HG03378 (cell line): ENCODE data around the gene FARS2.

Source experiments
- ATAC-seq: cut with Tn5 transposase; IDR thresholded peaks from one replicate; pipeline ENCODE4 v1.9.1; 2021; ENCODE audit warnings: mild to moderate bottlenecking, moderate library complexity; ENCODE audit not compliant: unreplicated experiment

Gene FARS2

DNA sequence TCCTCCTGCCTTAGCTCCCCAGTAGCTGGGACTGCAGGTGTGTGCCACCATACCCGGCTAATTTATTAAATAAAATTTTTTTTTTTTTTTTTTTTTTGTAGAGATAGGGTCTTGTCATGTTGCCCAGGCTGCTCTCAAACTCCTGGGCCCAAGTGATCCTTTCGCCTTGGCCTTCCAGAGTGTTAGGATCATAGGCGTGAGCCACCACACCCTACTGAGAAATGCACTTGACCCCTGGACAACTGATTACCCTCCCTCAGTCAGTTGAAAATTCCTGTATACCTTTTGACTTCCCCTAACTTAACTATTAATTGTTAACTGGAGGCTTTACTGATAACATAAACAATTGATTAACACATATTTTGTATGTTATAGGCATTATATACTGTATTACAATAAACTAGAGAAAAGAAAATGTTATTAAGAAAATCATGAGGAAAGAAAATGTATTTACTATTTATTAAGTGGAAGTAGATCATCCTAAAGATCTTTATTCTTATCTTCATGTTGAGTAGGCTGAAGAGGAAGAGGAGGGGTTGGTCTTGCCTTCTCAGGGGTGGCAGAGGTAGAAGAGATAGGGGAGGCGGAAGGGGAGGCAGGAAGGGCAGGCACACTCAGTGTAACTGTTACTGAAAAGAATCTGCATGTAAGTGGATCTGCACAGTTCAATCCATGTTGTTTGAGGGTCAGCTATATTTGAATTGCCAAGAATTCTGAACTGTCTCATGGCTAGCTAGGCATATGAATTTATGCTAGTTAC lies 104.3 kb downstream of the FARS2 start:
- ATAC-seq, result no peak

DNA sequence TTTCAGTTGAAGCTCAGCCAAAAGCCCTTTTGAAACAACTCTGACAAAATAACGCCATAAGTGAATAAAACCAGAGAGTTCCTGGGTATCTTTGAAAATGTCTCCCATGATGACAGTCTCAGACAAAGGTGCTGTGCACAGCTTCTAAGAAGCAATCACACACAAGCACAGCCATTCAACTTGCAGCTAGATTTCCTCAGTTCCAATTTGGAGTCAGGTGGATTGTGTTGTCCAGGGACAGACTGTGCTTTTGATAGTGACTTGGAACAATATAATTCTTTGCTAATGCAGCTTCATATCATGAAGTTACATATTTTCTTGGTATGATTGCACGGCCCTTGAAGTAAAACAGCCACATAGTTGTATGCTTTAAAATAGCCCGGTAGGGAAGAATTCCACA lies 105.6 kb downstream of the FARS2 start:
- ATAC-seq, result no peak

DNA sequence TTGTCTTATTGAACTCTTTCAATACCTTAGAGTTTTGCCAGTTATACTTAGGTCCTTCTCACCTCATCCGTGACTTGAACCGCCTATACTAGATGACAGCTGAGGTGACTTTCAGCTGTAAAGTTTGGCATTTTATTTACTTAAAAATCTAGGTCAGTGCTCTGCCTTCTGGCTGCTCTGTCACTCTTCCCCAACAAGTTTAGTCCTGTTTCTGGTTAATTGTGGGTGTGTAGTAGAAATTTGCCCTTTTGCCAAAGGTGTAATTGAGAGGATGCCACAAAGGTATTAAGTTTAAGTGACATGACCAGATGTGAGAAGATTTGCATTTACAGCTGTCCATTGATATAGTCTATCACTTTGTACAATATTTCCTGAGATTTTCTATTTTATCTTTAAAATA lies 106.2 kb downstream of the FARS2 start:
- no peak for ATAC-seq

DNA sequence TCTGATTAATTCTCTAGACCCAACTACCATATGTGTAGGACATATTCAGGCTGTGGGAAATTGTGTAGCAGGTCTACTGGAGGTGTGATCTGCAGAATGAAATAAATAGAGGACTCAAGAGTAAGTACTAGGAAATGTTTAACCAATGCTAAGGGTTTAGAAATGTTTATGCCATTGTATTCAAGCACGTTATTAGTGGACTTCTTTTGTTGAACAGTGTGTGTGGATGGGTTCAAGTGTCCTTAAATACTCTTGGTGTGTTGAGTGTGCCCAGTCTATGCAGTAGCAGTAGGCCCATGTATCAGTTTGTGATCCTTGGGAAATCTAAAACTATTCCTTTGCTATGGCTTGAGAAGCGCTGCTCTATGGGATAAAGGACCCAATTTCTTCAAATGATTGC lies 112.1 kb downstream of the FARS2 start:
- no peak for ATAC-seq

DNA sequence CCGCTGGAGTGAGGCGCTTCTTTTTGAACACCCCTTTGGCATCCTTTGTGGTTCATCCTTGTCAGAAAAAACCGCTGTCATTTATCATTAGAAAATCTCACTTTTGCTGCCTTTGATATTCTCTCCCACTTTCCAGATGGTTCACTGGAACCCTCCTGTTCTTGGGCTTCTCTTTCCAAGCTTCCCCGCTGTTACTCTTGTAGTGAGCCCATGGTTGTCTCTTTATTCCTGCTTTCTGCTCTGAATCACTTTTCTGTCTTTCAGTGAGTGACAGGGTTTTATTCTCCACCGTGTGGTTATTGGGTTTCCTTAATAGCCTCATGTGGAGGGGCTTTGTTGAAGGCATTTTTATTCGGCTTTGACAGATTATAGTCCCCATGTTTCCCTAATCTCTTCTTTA lies 117.0 kb downstream of the FARS2 start:
- ATAC-seq, result no peak

DNA sequence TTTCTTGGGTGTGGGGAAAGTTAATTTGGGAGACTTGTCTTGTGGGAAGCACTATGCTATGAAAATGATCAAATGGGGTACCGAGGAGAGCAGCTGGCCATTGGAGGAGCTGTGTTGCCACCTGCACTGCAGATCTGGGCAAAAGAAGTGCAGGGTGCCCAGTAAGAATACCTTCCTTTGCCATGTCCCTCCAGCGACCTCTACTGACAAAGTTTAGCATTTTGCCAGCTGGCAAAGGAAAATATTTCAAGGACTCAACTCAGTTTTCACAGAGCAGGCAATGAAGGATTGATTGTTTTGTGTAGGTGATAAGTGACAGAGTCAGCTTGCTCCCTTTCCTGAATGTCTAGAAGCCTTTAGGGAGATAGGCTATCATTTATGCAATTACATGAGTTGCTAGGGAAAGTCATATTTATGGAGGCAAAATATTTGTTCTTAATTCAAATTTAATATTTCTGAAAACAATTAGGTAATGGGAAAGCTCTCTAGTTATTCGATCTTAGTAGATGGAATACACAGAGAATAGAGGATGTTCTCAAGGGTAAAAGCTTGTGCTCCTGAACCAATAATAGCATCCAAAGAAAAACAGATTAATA lies 118.4 kb downstream of the FARS2 start:
- no peak for ATAC-seq

DNA sequence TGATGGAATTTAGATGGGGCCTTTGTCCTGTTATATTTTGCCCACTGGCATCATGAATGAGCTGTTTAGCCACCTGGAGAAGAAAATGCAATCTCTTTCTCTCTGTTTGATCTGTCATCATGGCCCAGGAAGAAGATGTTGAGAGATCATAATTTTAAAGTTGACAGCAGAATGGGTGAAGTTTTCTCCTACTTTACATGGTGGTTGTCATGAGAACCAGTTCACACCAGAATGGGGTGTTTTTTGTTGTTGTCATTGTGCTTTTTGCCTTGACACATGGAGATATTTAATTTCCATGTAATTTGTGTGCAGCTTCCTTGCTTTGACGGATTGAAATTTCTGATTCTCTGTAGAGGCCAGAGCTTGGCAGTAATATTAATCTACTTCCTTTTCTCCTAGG lies 122.5 kb downstream of the FARS2 start:
- no peak for ATAC-seq

DNA sequence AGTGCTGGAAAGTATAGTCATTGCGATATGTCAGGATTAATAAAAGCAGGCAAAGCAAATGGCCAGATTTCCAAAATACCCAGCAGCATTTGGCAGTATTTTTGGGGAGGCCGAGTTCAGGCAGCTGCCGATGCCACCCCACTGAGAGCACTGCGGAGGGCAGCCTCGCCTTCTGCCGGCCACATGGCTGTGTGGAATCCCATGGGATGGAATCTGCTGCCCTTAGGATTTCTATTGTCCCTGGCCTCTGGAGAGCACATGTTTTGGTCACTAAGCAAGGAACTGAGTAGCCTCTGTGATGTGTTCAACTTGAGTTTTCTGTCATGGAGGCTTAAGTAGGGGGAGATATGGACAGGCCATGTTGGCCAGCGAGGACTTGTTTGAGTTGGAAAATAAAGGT lies 123.0 kb downstream of the FARS2 start:
- ATAC-seq, result no peak

DNA sequence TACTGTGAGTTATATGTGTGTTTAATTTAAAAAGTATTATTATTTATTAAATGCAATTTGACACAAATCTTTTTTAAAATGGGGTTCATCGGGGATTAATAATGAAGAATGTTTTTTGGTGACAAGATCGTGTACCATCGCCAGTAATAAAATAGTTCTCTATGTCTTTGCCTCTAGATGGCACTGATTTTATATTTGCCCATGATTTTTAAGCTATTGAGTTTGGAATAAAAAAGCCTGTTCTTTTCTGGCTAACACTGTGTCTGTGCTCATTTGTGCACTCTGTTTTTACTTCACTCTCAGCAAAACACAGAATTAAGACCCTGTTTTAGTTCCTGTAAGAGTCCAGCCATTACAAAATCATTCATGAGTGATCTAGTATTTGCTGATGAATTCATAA lies 127.0 kb downstream of the FARS2 start:
- no peak for ATAC-seq

DNA sequence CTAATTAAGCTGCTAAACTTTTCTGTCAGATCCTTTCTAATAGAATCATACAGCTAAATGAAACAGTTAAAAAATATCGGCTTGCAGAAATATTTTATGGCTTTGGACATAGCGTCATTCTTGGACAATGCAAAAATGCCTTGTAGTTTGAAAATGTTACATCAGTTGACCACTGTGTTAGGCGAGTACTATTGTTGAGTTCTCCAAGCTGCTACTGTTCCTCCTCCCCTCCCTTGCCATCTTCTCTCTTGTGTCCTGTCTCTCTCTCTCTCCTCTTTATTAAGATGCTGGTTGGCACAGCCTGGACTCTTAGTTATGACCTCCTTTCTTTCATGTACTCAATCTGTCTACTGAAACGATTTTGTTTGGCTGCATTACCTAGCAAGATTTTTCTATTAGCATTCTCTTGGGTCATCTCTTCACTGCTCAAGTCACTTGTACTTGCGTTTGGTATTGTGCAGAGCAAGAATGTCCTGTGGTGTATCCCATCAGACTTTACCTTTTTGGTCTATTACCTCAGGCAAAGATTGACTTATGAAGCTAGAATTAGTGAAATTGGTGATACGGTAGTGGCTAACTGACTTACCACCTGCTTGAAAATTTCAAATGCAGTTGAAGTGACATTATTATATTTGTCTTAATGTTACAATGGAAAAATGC lies 127.9 kb downstream of the FARS2 start:
- no peak for ATAC-seq

DNA sequence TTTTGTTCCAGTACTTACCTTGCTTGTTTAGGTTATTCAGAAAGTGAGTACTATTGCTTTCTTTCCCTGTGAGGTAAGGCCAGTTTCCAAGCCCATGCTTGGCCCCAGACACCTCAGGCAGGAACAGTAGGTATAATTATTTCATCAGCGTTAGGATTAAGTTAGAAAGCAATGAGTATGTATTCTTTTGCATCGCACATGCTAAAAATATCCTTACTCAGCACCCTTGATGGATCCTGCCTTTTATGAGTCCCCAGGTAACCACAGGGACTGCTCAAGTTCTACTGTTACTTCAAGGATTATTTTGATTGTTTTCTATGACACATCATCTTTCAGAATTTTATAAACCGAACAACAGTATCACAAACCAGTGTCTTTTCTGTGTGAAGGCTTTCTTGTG lies 128.9 kb downstream of the FARS2 start:
- no peak for ATAC-seq

DNA sequence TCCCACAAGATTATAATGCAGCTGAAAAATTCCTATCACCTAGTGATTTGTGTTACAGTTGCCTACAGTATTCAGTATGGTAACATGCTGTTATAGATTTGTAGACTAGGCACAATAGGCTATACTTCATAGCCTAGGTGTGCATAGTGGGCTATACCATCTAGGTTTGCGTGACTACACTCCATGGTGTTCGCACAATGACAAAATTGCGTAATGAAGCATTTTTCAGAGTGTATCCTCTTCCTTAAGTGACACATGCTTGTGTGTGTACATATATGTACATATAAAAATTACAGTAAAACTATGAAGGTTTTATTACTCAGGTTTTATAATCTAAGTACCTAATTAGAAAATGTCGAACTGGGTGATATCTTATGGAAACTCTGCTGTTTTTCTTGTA lies 133.0 kb downstream of the FARS2 start:
- ATAC-seq, result no peak

DNA sequence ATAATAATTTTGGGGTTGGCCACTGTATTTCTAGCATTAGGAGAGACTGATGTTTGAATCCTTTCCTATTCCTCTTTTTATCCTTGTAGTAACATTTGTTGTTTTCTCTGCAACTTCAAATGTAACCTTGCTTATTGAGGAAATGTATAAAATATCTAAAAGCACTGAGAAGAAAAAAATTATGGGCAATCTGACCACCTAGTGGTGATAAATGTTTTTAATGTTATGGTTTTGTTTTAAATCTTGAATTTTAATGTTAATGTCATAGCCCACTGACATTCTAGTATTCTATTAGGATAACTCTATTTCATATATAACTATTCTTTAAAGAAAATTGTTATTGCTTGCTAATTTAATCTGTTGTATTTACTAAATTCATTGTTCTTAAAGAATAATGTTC lies 134.4 kb downstream of the FARS2 start:
- no peak for ATAC-seq

DNA sequence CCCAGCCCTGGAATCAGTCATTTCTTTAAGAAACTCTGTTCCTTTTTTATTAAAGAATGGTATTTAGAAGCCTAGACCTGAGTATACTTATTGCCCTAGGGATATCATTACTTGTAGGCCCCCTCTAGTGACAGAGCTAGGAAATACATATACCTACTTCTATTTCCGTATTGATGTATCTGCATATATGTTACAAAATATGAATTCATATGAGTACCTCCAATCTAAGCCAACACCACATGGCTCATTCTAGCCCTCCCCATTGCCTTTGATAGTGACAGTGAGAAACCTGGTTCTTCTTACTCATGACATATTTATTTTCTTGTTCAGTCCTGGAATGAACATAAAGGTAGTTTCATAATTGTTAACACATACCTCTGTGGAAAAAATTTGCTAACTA lies 137.2 kb downstream of the FARS2 start:
- ATAC-seq, result no peak

DNA sequence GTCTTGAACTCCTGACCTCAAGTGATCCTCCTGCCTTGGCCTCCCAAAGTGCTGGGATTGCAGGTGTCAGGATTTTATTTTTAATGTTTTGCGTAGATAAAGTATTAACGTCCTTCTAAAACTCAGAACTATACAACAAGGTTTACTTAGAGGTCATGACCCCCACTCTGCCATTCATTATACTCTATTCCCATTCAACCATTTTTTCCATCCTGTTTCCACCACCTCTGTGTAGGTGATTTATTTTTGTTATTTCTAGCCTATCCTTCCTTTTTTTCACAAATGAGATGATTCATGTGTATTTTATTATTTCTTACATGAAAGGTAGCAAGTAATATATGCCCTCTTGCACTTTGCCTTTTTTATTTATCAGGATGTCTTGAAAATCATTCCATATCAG lies 138.1 kb downstream of the FARS2 start:
- no peak for ATAC-seq

DNA sequence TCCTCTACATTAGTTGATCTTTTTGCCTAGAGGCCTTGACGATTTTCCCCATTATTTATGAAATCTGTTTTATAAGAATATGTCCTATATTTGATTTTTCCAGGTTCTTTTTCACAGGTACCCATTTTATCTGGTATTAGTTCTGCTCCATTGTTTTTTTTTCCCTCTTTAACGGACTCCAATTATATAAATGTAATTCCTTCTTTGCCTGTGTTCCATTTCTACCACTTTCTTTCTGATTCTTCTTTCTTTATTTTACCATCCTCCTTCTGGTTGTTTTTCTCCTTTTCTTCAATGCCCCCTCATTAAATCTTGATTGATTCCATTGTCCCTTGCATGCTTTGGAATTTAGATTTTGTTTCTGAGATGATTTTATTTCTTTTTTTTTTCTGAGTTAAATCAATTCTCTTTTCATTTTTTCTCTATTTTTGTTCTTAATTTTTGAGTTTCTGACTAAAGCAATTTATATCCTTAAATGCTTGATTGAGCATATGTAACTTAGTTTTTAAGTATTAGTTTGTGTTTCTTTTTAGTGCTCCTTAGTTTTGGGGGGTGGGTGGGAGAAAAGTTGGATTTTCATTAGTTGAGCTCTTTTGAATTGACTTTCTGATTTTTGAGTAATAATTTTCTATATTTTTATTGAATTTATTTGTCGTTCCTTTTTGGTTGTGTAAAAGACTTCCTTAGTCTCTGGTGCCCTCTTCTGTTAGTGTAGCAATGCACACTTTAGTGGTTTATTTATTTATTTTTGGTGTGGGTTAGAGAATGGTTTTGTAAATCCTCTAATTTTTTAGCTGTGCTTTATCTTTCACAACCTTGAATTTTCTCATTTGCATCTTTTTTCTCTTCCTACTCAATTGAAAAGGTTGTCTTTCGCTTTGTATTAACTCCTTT lies 140.8 kb downstream of the FARS2 start:
- no peak for ATAC-seq

DNA sequence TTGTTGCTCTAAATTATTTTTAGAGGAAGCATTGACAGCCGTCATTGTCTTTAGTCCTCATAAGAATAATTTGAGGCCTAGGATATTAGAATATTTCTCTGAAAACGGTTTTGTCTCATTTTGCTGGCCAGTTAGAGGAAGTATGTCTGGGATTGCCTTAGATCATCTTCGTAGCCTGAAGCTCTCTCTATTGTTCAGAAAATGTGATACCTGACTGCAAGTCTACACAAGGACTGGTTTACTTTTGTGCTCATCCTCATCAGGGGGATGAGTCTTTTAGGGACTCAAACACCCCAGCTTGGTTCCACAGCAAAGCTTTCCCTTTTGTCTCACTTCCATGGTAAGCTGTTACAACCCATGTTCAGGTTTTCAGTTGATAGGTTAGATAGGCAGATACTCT lies 141.8 kb downstream of the FARS2 start:
- no peak for ATAC-seq

DNA sequence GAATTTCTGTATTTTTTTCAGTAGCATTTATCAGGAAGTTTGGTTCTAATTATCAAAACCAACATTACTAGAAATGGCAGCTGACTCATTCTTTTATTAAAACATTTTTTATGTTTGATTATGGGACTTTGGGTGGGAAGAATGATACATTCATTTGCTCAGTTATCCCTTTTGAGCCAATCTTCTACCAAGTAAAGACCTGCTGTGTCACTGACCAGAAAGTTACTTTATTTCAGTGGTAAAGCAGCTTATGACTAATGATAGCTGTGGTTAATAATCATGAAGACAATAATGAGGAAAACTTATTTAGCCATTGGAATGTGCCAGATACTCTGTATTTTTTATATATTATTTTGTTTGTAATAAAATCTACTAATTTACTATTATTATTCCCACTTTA lies 142.3 kb downstream of the FARS2 start:
- no peak for ATAC-seq

DNA sequence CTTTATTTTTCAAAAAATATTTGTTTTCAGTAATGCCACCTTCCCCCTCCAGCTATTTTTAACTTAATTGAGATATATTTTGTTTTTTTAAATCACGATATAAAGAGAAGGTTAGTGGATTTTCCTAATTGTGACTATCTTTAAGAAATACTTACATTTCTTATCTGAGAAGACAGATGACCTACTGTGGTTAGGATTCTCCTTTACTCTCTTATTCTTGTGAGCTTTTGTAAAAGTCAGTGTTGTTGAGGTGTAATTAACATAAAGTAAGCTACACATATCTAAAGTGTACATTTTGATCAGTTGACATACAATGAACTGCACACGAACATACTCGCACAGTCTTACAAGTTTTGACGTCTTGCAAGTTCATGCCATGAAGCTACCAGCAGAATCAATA lies 144.7 kb downstream of the FARS2 start:
- no peak for ATAC-seq

DNA sequence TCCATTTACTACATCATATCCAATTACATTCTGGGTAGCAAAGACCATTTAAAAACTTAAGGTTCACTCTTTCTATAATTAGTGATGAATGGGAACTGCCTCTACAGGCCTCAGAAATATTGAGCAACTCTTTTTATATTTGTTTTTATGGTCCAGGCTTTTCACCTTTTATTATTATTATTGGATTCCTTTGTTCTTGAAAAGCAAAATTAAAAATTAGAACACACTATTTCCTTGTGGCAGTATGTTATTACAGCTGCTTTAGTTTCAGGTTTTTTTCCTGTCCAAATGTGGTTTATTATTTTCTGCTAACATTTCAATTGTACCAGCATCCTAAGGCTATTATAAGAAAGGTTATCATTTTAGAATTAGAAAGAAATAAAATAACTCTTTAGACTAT lies 150.1 kb downstream of the FARS2 start:
- no peak for ATAC-seq

DNA sequence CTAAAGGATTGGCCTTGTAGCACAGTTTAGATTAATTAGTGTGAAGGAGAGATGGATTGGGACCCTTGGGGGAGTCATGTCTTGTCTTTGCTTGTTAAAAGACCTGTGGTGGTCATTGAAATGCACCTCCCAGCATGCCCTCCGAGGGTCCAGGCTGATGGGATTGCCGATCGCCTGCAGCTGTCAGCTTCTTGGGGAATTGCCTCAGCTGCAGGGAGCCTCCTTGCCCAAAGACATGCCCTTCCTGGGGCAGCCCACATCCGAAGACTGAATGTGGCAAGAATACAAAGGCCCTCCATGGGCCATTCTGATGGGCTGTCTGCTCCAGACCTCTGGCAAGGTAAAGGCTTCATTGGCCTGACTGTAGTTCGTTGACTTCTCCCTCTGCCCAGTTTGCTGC lies 150.7 kb downstream of the FARS2 start:
- ATAC-seq, result no peak
